DND-41 (cell line): ENCODE data around the gene TCF12.

Source experiments
- ATAC-seq: fragments of 200-7000 bp; cut with Tn5 transposase; 3 replicates; pipeline ENCODE4 v1.9.1; 2021; ENCODE audit warnings: low read depth; ENCODE audit not compliant: insufficient read depth
- DNase-seq: peaks from one replicate; pipeline ENCODE4 v3.0.0-alpha.2; 2020
- H2AFZ ChIP-seq: 2 replicates; pipeline ENCODE4 v1.6.0; 2012; ENCODE audit warnings: low read depth, low read length
- H3K27ac ChIP-seq: 2 replicates; pipeline ENCODE4 v1.5.1; 2012; ENCODE audit warnings: low read length, inconsistent platforms
- H3K27me3 ChIP-seq: fragments of 200-600 bp; sonication (generic); 2 replicates; pipeline ENCODE4 v1.6.0; 2012; ENCODE audit warnings: low read length, mild to moderate bottlenecking, inconsistent platforms; ENCODE audit not compliant: insufficient read depth, poor library complexity
- H3K36me3 ChIP-seq: 2 replicates; pipeline ENCODE4 v1.5.1; 2012; ENCODE audit warnings: low read length, inconsistent platforms; ENCODE audit not compliant: insufficient read depth
- H3K4me1 ChIP-seq: 2 replicates; pipeline ENCODE4 v1.5.1; 2012; ENCODE audit warnings: mild to moderate bottlenecking, low read length; ENCODE audit not compliant: insufficient read depth
- H3K4me2 ChIP-seq: 2 replicates; pipeline ENCODE4 v1.6.0; 2012; ENCODE audit warnings: mild to moderate bottlenecking, moderate library complexity, low read length, inconsistent platforms; ENCODE audit not compliant: insufficient read depth
- H3K4me3 ChIP-seq, 2 experiments: fragments of 200-600 bp in 1 of 2; shearing (Covaris generic) in 1 of 2; 2 replicates each; pipeline ENCODE4 v1.5.1; 2012 to 2016; ENCODE audit warnings: inconsistent platforms in 2 of 2, low read length in 2 of 2, mild to moderate bottlenecking in 2 of 2, low read depth in 1 of 2, moderate library complexity in 1 of 2
- H3K79me2 ChIP-seq: 2 replicates; pipeline ENCODE4 v1.6.0; 2012; ENCODE audit warnings: low read length, inconsistent platforms; ENCODE audit not compliant: insufficient read depth
- H3K9ac ChIP-seq: 2 replicates; pipeline ENCODE4 v1.6.0; 2012; ENCODE audit warnings: low read depth, mild to moderate bottlenecking, inconsistent platforms, low read length, moderate library complexity
- H3K9me3 ChIP-seq: 2 replicates; pipeline ENCODE4 v1.5.1; 2012; ENCODE audit warnings: low read length, moderate library complexity, mild to moderate bottlenecking, inconsistent platforms; ENCODE audit not compliant: insufficient read depth, severe bottlenecking
- H4K20me1 ChIP-seq: 2 replicates; pipeline ENCODE4 v1.6.0; 2012; ENCODE audit warnings: low read length; ENCODE audit not compliant: insufficient read depth
- EZH2 ChIP-seq: IDR thresholded peaks from 3 replicates; pipeline ENCODE4 v1.6.1; 2012; ENCODE audit warnings: borderline replicate concordance, low read depth, mild to moderate bottlenecking, moderate library complexity, low read length, inconsistent platforms; ENCODE audit not compliant: severe bottlenecking
- TF ChIP-seq, protein P1 (sequence below): IDR thresholded peaks from 2 replicates; pipeline ENCODE4 v1.5.1; 2012; ENCODE audit warnings: borderline replicate concordance, low read length, moderate library complexity, mild to moderate bottlenecking; ENCODE audit not compliant: poor library complexity, severe bottlenecking; ENCODE audit errors: extremely low read depth

TCF12 gene

DNA sequence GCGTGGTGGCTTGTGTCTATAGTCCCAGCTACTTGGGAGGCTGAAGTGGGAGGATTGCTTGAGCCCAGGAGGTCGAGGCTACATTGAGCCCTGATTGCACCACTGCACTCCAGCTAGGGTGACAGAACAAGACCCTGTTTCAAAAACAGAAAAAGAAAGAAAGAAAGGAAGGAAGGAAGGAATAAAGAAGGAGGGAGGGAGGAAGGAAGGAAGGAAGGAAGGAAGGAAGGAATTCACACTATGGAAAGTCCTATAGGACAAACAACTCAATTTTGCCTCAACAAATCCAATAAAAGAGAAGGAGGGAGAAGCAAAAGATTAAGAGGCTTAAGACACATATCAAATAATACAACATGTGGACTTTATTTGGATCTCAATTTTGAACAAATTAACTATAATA lies 16.5 kb upstream of the TCF12 start:
- TF ChIP-seq EZH2 = no peak
- TF ChIP-seq, protein P1, sequence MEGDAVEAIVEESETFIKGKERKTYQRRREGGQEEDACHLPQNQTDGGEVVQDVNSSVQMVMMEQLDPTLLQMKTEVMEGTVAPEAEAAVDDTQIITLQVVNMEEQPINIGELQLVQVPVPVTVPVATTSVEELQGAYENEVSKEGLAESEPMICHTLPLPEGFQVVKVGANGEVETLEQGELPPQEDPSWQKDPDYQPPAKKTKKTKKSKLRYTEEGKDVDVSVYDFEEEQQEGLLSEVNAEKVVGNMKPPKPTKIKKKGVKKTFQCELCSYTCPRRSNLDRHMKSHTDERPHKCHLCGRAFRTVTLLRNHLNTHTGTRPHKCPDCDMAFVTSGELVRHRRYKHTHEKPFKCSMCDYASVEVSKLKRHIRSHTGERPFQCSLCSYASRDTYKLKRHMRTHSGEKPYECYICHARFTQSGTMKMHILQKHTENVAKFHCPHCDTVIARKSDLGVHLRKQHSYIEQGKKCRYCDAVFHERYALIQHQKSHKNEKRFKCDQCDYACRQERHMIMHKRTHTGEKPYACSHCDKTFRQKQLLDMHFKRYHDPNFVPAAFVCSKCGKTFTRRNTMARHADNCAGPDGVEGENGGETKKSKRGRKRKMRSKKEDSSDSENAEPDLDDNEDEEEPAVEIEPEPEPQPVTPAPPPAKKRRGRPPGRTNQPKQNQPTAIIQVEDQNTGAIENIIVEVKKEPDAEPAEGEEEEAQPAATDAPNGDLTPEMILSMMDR = no peak
- Histone ChIP-seq H3K9ac (no peak overlapping the region), H3K27ac (no peak overlapping the region), H3K79me2 (no peaks in the 10 kb centered on the region), H2AFZ (no peak overlapping the region), H3K4me2 (no peak overlapping the region), H3K4me1 (peaks cover 1% of the 10 kb centered on the region; the same call in 1 of the 2 replicates), H3K27me3 (no peaks in the 10 kb centered on the region), H3K9me3 (no peaks in the 10 kb centered on the region), H3K4me3 (no peak overlapping the region), H4K20me1 (no peaks in the 10 kb centered on the region), H3K36me3 (no peaks in the 10 kb centered on the region)
- DNase-seq (no peak), ATAC-seq (no peak)

DNA sequence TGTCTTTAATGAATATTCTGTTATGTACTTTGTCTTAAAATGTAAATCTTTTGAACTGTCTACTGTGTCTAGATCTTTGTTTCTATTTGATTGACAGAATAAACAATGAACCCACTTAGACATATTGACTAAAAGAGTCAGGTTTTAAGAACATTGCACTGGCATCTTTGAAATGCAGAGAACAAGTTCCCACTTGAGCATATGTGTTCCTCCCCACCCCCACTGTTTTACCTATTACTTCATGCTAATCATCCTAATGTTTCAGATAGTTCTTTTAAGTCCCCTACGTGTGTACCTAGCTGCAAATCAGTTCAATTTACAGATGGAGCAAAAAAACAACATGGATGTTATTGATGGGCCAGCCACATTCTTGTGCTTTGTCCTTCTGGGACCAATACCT lies 11.7 kb upstream of the TCF12 start:
- ATAC-seq (no peak), DNase-seq (no peak)
- Histone ChIP-seq H3K9me3 (no peaks in the 10 kb centered on the region), H3K4me3 (no peak overlapping the region), H3K27ac (no peak overlapping the region), H3K27me3 (no peaks in the 10 kb centered on the region), H3K79me2 (no peaks in the 10 kb centered on the region), H4K20me1 (no peaks in the 10 kb centered on the region), H3K4me2 (no peak overlapping the region), H3K4me1 (peaks cover 9% of the 10 kb centered on the region; the same call in 1 of the 2 replicates), H2AFZ (no peak overlapping the region), H3K9ac (no peak overlapping the region), H3K36me3 (no peaks in the 10 kb centered on the region)
- TF ChIP-seq, protein P1 = no peak
- no peak for TF ChIP-seq EZH2

DNA sequence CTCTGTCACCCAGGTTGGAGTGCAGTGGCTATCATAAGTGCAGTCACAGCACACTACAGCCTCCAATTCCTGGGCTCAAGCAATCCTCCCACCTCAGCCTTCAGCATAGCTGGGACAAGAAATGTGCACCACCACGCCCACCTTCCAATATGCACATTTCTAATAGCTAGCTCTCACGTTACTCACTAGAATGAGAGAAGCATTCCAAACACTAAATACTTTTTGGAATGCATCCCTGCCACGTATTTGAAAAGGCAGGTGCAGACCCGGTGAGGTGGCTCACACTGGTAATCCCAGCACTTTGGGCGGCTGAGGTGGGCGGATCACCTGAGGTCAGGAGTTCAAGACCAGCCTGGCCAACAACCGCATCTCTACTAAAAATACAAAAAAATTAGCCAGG lies 7.6 kb upstream of the TCF12 start:
- Histone ChIP-seq H3K9ac (no peak overlapping the region), H4K20me1 (no peaks in the 10 kb centered on the region)
- TF ChIP-seq, protein P1 = no peak
- TF ChIP-seq EZH2 = no peak

DNA sequence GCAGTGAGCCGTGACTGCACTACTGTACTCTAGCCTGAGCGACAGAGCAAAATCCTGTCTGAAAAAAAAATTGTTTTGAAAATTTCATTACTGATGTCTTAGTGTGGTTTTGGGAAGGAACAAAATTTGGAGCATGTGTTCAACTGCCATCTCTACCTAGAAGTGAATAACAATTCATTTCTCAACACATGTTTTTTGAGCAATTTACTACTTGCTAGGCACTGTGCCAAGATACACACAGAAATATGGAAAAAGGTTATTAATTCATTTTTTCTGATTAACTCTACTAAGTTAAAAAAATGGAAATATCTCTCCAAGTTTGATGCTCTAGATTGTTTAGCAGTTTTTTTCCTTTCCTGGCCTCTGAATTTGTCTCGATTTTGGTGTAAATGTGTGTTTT lies 5.2 kb upstream of the TCF12 start:
- H3K9me3 ChIP-seq = no peaks in the 10 kb centered on the region
- TF ChIP-seq EZH2 = no peak
- TF ChIP-seq, protein P1 = no peak
- peaks cover 5% of the 10 kb centered on the region; the same call in 1 of the 2 replicates for H3K79me2 ChIP-seq
- no peaks in the 10 kb centered on the region for H3K36me3 ChIP-seq
- H3K9ac ChIP-seq = no peak overlapping the region
- DNase-seq (no peak), ATAC-seq (no peak)
- H3K4me2 ChIP-seq = no peak overlapping the region
- H3K27me3 ChIP-seq = no peaks in the 10 kb centered on the region
- peaks cover 27% of the 10 kb centered on the region for H3K4me1 ChIP-seq
- H2AFZ ChIP-seq = no peak overlapping the region
- H3K4me3 ChIP-seq = no peak overlapping the region
- H3K27ac ChIP-seq = no peak overlapping the region
- H4K20me1 ChIP-seq = no peaks in the 10 kb centered on the region

More for the DNA sequence above, 7.6 kb upstream of the TCF12 start:
- no peaks in the 10 kb centered on the region for H3K36me3 ChIP-seq
- no peak overlapping the region for H2AFZ ChIP-seq
- H3K4me1 ChIP-seq = peaks cover 24% of the 10 kb centered on the region
- H3K27ac ChIP-seq = no peak overlapping the region
- no peak overlapping the region for H3K4me3 ChIP-seq
- no peaks in the 10 kb centered on the region for H3K9me3 ChIP-seq
- H3K79me2 ChIP-seq = no peaks in the 10 kb centered on the region
- no peak for DNase-seq
- no peak for ATAC-seq
- H3K4me2 ChIP-seq = no peak overlapping the region
- H3K27me3 ChIP-seq = no peaks in the 10 kb centered on the region
